GM12874 (cell line): Measurements from ENCODE around the gene LINS1.

Experiments
- TF ChIP-seq, protein P1 (sequence below): IDR thresholded peaks from 2 replicates; pipeline ENCODE4 v1.5.1; 2011; ENCODE audit warnings: low read depth, mild to moderate bottlenecking, control low read depth, low read length, moderate library complexity; ENCODE audit not compliant: insufficient read depth

The LINS1 gene

DNA sequence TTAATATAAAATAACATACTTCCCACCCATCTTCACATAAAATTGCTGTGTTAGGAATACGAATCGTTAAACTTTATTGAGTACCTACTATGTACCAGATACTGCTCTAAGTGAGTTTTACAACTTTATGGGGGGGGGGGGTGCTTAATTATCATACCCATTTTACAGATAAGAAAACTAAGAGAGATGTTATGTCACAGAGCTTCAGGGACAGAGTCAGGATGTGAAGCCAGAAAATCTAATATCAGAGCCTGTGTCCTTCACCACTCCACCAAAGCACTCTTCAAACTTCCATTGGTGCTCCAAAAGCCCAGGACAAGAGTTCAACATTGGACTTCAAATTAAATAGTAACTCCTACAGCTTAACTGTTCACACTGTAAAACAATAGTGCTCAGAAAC is 8.6 kb downstream of the LINS1 start:
- TF ChIP-seq, protein P1, sequence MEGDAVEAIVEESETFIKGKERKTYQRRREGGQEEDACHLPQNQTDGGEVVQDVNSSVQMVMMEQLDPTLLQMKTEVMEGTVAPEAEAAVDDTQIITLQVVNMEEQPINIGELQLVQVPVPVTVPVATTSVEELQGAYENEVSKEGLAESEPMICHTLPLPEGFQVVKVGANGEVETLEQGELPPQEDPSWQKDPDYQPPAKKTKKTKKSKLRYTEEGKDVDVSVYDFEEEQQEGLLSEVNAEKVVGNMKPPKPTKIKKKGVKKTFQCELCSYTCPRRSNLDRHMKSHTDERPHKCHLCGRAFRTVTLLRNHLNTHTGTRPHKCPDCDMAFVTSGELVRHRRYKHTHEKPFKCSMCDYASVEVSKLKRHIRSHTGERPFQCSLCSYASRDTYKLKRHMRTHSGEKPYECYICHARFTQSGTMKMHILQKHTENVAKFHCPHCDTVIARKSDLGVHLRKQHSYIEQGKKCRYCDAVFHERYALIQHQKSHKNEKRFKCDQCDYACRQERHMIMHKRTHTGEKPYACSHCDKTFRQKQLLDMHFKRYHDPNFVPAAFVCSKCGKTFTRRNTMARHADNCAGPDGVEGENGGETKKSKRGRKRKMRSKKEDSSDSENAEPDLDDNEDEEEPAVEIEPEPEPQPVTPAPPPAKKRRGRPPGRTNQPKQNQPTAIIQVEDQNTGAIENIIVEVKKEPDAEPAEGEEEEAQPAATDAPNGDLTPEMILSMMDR = no peak

DNA sequence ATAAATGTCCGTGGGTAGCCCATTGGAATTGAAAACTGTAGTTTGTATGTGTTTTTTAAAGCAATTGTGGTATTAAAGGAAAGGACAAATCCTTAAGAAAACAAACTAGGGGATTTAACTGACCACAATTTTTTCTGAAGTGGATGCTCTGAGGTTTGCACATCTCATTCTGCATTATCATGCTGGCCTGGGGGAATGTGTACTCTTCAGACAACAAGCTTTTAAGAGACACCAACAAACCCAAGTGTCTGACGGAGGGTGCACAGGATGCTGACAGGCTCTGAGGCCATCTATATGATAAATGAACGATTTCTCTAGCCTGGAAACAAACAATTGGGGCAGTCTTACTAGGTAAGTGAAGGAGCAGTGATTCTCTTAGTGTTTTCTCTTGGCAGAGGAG is 9.1 kb downstream of the LINS1 start:
- TF ChIP-seq, protein P1 = no peak

DNA sequence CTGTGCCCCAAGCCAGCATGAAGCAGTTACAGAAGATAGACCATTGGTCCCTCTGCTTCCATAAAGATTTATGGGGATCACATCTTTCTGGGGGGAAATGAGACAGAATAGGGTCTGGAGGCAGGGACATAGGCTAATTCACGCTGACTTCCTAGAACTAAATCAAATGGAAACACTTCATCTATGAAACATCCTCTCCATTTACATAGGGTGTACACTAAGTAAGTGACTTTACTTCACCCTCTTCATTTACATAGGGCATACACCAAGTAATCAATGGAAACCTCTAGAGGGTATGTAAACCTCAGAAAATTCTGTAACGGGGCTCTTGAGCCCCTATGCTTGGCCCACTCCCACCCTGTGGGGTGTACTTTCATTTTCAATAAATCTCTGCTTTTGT is 10.1 kb downstream of the LINS1 start:
- TF ChIP-seq, protein P1 = no peak

DNA sequence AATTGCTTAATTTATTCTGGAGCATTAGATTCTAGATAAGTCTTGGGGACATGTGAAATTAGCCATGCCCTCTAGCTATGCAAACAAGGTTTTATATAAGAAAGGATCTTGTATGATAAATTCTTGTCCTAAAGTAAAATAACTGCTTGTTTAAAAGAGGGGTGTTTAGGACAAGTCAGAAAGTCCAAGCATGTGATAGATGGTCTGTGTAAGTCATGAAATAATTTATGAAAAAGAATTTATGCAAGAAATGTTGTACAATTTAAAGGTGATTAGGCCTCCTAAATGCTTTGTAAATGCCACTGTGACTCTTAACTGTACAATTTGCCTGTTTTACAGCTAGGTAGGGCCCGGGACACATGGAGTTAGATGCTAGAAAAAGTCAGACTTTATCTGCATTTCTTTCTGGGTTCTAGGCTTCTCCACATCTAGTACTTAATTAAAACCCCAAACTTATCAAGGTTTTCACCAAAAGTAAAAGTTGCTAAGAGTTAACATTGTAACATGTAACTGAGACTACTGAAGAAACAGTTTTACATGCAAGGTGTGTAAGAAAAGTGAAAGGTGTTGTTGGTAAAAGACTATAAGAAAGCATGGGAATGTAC is 13.2 kb downstream of the LINS1 start:
- TF ChIP-seq, protein P1 = no peak

DNA sequence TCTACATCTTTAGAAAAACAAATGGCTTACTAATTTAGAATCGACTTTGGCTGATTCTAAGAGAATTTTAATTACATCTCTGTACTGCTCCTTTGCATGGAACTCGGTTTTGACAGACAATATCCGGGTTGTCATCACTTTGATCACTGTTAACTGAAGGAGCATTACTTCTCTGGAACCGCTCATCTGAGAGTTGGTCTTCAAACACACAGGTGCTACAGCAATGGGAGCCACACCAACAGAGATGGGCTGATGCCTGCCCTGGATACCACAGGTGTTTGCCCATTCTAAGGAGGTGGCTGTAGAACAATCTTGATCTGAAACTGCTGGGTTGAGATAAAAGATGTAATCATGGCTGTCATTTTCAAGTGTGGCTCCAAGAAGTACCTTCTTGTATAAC is 21.6 kb downstream of the LINS1 start:
- TF ChIP-seq, protein P1 = no peak

DNA sequence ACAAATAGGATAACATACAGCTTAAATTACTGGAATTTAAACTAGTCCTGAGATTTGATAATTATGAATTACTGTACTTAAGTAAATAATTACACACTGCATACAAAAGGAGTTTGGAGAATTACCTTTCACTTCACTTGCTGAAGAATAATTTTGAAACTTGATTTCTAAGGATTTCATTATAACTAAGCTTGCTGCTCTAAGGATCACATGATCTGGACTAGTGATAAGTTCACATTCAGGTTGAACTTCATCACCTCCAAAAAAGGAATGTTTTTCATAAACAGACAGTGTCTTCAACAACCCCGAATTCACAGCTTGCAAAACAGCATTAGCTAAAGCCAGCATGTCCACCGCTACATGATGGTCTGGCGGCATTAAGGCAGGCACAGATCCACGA is 28.5 kb downstream of the LINS1 start:
- TF ChIP-seq, protein P1 = no peak

DNA sequence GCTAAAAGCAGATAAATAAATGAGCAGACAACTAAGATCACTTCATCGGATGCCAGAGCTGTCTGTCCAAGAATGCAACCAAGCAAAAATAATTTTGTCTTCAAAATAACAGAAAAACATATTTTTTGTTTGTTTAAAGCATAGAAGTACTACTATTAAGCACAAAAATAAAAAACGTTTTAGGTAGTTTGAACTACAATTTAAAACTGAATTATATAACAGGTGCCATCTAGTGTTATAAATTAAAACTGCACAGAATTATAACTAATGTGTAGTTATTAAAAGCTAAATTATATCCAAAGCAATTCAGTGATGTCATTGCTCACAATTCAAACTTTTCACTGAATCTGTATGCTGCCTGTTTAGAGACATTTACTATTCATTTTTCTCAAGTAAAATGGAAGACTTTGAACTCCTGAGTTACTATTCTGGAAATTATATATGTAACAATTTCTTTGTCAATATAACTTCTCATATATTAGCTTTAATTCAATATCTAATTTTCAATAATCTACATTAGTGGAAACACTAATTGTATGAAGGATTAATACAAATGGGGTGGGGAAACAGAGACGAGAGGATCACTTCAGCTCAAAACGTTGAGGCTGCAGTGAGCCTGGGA is 29.5 kb downstream of the LINS1 start:
- TF ChIP-seq, protein P1 = no peak
